ENCODE measurements around the gene SIX1. TPM values are rescaled to one million over a fixed set of nuclear protein-coding genes. Genes with fewer than 3 reads are reported as not detected.

The SIX1 gene
- total and polyA plus RNA-seq, 10 donors: 0.03 TPM; not detected in 9

DNA sequence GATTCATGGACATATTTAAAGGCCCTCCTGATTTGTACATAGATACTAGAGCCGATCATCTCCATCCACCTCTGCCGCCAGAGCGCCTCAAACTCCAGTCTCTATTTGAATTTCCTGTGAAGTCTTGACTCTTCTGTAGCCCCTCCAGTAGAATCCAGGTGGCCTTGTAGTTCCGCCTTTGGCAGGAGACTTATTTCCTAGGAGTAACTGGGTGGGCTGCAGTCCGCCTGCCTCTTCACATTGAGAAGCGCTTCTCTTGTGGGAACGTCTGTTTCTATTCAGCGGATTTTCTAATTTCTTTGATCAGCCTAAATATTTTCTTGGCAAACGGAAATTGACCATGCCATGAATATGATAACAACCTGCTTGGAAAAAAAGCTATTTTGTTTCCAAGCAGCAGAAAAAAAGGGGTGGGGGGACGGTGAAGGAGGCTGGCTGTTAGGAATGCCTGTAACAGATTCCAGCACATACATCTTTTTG, 9.0 kb upstream of the SIX1 start:
- TF ChIP-seq, protein P1, sequence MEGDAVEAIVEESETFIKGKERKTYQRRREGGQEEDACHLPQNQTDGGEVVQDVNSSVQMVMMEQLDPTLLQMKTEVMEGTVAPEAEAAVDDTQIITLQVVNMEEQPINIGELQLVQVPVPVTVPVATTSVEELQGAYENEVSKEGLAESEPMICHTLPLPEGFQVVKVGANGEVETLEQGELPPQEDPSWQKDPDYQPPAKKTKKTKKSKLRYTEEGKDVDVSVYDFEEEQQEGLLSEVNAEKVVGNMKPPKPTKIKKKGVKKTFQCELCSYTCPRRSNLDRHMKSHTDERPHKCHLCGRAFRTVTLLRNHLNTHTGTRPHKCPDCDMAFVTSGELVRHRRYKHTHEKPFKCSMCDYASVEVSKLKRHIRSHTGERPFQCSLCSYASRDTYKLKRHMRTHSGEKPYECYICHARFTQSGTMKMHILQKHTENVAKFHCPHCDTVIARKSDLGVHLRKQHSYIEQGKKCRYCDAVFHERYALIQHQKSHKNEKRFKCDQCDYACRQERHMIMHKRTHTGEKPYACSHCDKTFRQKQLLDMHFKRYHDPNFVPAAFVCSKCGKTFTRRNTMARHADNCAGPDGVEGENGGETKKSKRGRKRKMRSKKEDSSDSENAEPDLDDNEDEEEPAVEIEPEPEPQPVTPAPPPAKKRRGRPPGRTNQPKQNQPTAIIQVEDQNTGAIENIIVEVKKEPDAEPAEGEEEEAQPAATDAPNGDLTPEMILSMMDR (IDR thresholded peaks at IDR 0.05 in 8 of 11, conservative IDR thresholded peaks at IDR 0.05 in 3 of 11): no peak
- TF ChIP-seq POLR2A (IDR thresholded peaks at IDR 0.05) (no peak), POLR2AphosphoS5 (IDR thresholded peaks at IDR 0.05) (no peak)
- Histone ChIP-seq H3K9me3 (peaks cover 0 to 5% (median 0%) of the 10 kb centered on the region in 8 donors), H3K27me3 (replicated peaks in 1 of 7) (peaks cover 7 to 100% (median 80%) of the 10 kb centered on the region in 7 donors), H3K4me1 (peaks cover 18 to 39% (median 32%) of the 10 kb centered on the region in 6 donors), H3K4me3 (peak overlapping the region in 3 of 8 donors; percentile 59 to 71 (median 62)), H3K27ac (no peak overlapping the region), H3K36me3 (no peaks in the 10 kb centered on the region)
- no peak for DNase-seq
- 16 to 21% (median 18%) methylated on average over 10 of the region's 10 CpGs for WGBS, 5 donors
- intact Hi-C loops (cut with DNase I; ENCODE audit: low total_unique reads): no loop called here

DNA sequence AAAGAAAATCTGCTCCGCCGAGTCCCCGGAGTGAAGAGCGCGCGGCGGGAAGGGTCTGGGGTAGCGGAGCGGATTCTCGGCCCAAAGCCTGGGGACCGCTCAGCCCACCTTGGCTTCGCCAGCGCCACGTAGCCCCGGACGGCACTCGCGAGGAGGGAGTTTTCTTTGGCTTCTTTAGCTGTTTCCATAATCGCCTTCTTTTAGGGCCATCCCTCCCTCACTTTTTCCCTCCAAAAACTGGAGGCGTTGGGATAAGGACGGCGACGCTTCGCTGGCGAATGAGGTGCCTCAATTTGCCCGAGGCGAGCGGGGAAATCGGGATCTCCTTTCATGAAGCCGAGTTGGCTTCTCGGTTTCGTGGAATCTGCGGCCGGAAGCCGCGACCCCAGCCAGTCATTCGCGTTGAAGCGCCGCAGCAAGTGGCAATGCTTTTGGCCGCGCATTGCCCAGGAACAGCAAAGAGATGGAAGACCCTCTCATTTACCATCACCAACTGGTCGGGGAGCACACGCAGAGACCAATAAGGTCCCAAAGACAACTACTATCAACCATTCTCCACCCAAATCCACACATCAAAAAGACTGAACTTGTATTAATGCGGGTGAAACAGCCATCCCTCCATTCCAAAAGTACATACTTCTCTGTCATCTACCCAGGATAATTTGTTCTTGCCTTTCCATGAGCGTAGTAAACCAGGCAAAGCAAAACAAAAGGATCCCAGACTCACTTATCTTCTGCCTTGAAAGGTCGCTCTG, 8.4 kb upstream of the SIX1 start:
- Histone ChIP-seq H3K9me3 (peaks cover 0 to 5% (median 0%) of the 10 kb centered on the region in 8 donors), H3K4me3 (peak overlapping the region; percentile 33 to 75 (median 60)), H3K27me3 (replicated peaks in 1 of 7) (peaks cover 12 to 100% (median 86%) of the 10 kb centered on the region in 7 donors), H3K36me3 (no peaks in the 10 kb centered on the region), H3K4me1 (peaks cover 21 to 45% (median 38%) of the 10 kb centered on the region in 6 donors), H3K27ac (no peak overlapping the region)
- intact Hi-C loops (cut with DNase I; ENCODE audit: low total_unique reads): no loop called here
- no peak for DNase-seq
- 2 to 3% (median 3%) methylated on average over 44 to 47 of the region's 47 CpGs for WGBS, 5 donors
- TF ChIP-seq POLR2A (IDR thresholded peaks at IDR 0.05) (no peak), POLR2AphosphoS5 (IDR thresholded peaks at IDR 0.05) (peak in 1 of 3 donors; percentile 17)
- TF ChIP-seq, protein P1 (IDR thresholded peaks at IDR 0.05 in 8 of 11, conservative IDR thresholded peaks at IDR 0.05 in 3 of 11): peak in 1 of 11 experiments; percentile 3

DNA sequence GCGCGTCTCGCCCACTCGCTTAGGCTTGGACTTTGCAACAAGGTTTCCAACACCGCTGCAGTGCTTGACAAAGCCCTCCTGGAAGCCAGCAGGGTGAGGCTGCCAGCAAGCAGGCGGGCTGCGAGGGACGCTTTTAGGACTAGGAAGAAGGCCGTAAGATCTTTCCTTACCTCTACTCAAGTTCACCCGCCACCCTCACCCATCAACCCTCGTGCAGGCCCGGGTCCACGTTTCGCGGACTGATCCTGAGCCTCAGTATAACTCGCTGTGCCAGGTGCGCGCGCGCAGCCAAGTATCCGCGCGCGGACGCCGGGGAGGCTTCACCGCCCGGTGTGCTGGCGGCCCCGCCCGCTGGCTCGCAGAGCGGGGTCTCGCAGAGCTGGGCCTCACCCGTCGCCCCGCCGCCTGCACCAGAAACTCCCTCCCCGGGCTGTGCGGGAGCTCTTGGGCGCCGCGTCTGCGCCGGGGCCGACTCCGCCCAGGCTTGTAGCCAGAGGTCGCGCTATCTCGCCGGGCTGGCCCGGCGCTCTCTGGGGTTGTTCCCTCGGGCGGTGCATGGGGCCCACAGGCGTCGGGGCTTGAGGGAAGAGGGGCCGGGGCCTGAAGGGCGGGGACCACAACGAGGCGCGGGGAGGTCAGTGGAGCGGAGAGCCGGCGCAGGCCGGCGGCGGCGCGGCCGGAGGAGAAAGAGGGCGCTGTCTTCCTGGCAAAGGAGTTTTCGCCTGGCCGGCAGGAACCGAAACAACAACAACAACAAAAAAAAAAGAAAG, 7.6 kb upstream of the SIX1 start:
- Histone ChIP-seq H3K27me3 (replicated peaks in 1 of 7) (peaks cover 12 to 100% (median 94%) of the 10 kb centered on the region in 7 donors), H3K27ac (no peak overlapping the region), H3K9me3 (peaks cover 0 to 10% (median 0%) of the 10 kb centered on the region in 8 donors), H3K4me3 (peak overlapping the region; percentile 33 to 75 (median 60)), H3K36me3 (no peaks in the 10 kb centered on the region), H3K4me1 (peaks cover 21 to 53% (median 45%) of the 10 kb centered on the region in 6 donors)
- peak; percentile 90 for DNase-seq
- 1 to 2% (median 1%) methylated on average over 45 to 75 of the region's 75 CpGs for WGBS, 5 donors
- intact Hi-C loops (cut with DNase I; ENCODE audit: low total_unique reads): no loop called here
- TF ChIP-seq POLR2A (IDR thresholded peaks at IDR 0.05) (no peak), POLR2AphosphoS5 (IDR thresholded peaks at IDR 0.05) (peak in 2 of 3 donors; percentile 39 to 45)
- TF ChIP-seq, protein P1 (IDR thresholded peaks at IDR 0.05 in 8 of 11, conservative IDR thresholded peaks at IDR 0.05 in 3 of 11): peak in 6 of 11 experiments; percentile 15 to 50 (median 40)

All from spleen (tissue), 11 donors.